Right atrium auricular region (tissue), 2 donors: ENCODE data around the gene CFAP251. TPM values are rescaled to one million over a fixed set of nuclear protein-coding genes. Genes with fewer than 3 reads are reported as not detected.
A peak's percentile ranks its signal among the peaks of the same experiment; 100 is the strongest.

Experiments used
- DNase-seq: peaks from one replicate; pipeline ENCODE4 v3.0.0-alpha.2; 2019; ENCODE audit warnings: low spot score
- H3K27ac ChIP-seq, 2 donors: fragments of 200-600 bp; sonication (generic); 1 replicate in 1 of 2; 2 replicates in 1 of 2; pipeline ENCODE4 v1.5.1; 2016 to 2019
- H3K27me3 ChIP-seq, 2 donors: fragments of 200-600 bp; sonication (generic); one replicate each; pipeline versions ENCODE4 v1.5.1 to v1.6.0; 2017 to 2019
- H3K36me3 ChIP-seq: fragments of 200-600 bp; sonication (generic); one replicate; pipeline ENCODE4 v1.5.1; 2016
- H3K4me1 ChIP-seq, 2 donors: fragments of 200-600 bp; sonication (generic); one replicate each; pipeline versions ENCODE4 v1.5.1 to v1.6.0; 2017 to 2019
- H3K4me3 ChIP-seq, 2 donors: fragments of 200-600 bp; sonication (generic); 1 replicate in 1 of 2; 2 replicates in 1 of 2; pipeline ENCODE4 v1.5.1; 2017 to 2019; ENCODE audit warnings: mild to moderate bottlenecking in 1 of 2, moderate library complexity in 1 of 2
- H3K9me3 ChIP-seq, 2 donors: fragments of 200-600 bp; sonication (generic); one replicate each; pipeline ENCODE4 v1.5.1; 2019
- CTCF ChIP-seq, 2 donors: fragments of 200-600 bp; sonication (generic); IDR thresholded peaks; one replicate each; pipeline ENCODE4 v1.5.1; 2019; ENCODE audit warnings: antibody characterized with exemption in 2 of 2
- total RNA-seq, 2 donors: library from RNA; depleted of rRNA; stranded (reverse); fragments of >200 nt; gene quantifications; one replicate each; pipeline ENCODE4 v1.1.0, GENCODE V29; 2016

Gene CFAP251
- total RNA-seq, 2 donors from 2014 or later: 1.0 to 2.2 TPM

GRCh38 chr12:121970581-121971300 is 52.3 kb downstream of the CFAP251 start:
- TF ChIP-seq CTCF (IDR thresholded peaks at IDR 0.05): no peak
- Histone ChIP-seq H3K4me3 (no peak overlapping the region), H3K36me3 (no peaks in the 10 kb centered on the region), H3K27ac (peak overlapping the region in 1 of 2 donors; percentile 12), H3K9me3 (no peaks in the 10 kb centered on the region), H3K4me1 (peaks cover 0 to 12% of the 10 kb centered on the region in 2 donors), H3K27me3 (no peaks in the 10 kb centered on the region)
- DNase-seq: no peak

GRCh38 chr12:121974026-121974985 is 55.9 kb downstream of the CFAP251 start:
- H3K27me3 ChIP-seq: no peaks in the 10 kb centered on the region
- H3K4me1 ChIP-seq: peaks cover 0 to 12% of the 10 kb centered on the region in 2 donors
- H3K9me3 ChIP-seq: no peaks in the 10 kb centered on the region
- no peak for TF ChIP-seq CTCF (IDR thresholded peaks at IDR 0.05)
- H3K4me3 ChIP-seq: no peak overlapping the region
- peak overlapping the region in 1 of 2 donors; percentile 7 for H3K27ac ChIP-seq
- no peaks in the 10 kb centered on the region for H3K36me3 ChIP-seq
- DNase-seq: no peak

GRCh38 chr12:121975021-121975420 is 56.6 kb downstream of the CFAP251 start:
- Histone ChIP-seq H3K36me3 (no peaks in the 10 kb centered on the region), H3K4me1 (peaks cover 0 to 12% of the 10 kb centered on the region in 2 donors), H3K27ac (peak overlapping the region in 1 of 2 donors; percentile 7), H3K9me3 (no peaks in the 10 kb centered on the region), H3K4me3 (no peak overlapping the region), H3K27me3 (no peaks in the 10 kb centered on the region)
- no peak for TF ChIP-seq CTCF (IDR thresholded peaks at IDR 0.05)
- DNase-seq: no peak

- no peak for DNase-seq
- Histone ChIP-seq H3K27me3 (no peaks in the 10 kb centered on the region), H3K36me3 (no peaks in the 10 kb centered on the region), H3K4me3 (no peak overlapping the region), H3K4me1 (peaks cover 0 to 12% of the 10 kb centered on the region in 2 donors), H3K9me3 (no peaks in the 10 kb centered on the region), H3K27ac (no peak overlapping the region)
- TF ChIP-seq CTCF (IDR thresholded peaks at IDR 0.05): no peak
These were observed 58.6 kb downstream of the CFAP251 start for GRCh38 chr12:121976950-121977349.

- Histone ChIP-seq H3K4me3 (no peak overlapping the region), H3K4me1 (no peaks in the 10 kb centered on the region), H3K9me3 (no peaks in the 10 kb centered on the region), H3K27ac (no peak overlapping the region), H3K27me3 (no peaks in the 10 kb centered on the region), H3K36me3 (no peaks in the 10 kb centered on the region)
- no peak for TF ChIP-seq CTCF (IDR thresholded peaks at IDR 0.05)
- DNase-seq: no peak
These were observed 61.9 kb downstream of the CFAP251 start for GRCh38 chr12:121980191-121980891.
